LNCaP clone FGC (cell line): ENCODE data around the gene STXBP5.

Experiments used
- DNase-seq: peaks from one replicate; pipeline ENCODE4 v3.0.0-alpha.2; 2011; ENCODE audit warnings: low read depth
- H3K4me3 ChIP-seq: 2 replicates; pipeline ENCODE4 v1.5.1; 2011; ENCODE audit warnings: mild to moderate bottlenecking, low read depth, low read length, control low read depth
- CTCF ChIP-seq: IDR thresholded peaks from 2 replicates; pipeline ENCODE4 v1.5.1; 2012; ENCODE audit warnings: mild to moderate bottlenecking; ENCODE audit not compliant: control insufficient read depth, insufficient read depth; ENCODE audit errors: extremely low read depth

The STXBP5 gene

GRCh38 chr6:147429794-147430193 is 225.6 kb downstream of the STXBP5 start:
- no peak for TF ChIP-seq CTCF
- DNase-seq: no peak
- no peak overlapping the region for H3K4me3 ChIP-seq

DNA sequence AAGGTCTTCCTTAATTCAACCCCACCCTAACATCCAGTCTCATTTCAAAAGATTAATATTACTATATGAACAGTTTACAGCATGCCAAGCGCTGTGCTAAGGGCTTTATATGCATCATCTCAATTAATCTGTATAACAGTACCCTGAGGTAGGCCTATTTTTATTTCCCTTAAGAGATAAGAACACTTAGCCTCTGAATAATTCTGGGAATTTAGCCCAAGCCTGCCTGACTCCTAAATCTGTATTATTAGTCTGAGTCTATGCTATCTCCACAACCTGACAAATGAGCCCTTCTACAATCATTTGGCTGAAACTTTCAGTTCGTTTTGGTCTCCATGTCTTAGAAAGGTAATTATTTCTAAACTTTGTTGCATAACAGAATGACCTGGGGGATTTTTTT is 226.6 kb downstream of the STXBP5 start:
- no peak overlapping the region for H3K4me3 ChIP-seq
- DNase-seq: no peak
- TF ChIP-seq CTCF: no peak

GRCh38 chr6:147434076-147434475 is 229.9 kb downstream of the STXBP5 start:
- no peak overlapping the region for H3K4me3 ChIP-seq
- TF ChIP-seq CTCF: no peak
- DNase-seq: no peak

DNA sequence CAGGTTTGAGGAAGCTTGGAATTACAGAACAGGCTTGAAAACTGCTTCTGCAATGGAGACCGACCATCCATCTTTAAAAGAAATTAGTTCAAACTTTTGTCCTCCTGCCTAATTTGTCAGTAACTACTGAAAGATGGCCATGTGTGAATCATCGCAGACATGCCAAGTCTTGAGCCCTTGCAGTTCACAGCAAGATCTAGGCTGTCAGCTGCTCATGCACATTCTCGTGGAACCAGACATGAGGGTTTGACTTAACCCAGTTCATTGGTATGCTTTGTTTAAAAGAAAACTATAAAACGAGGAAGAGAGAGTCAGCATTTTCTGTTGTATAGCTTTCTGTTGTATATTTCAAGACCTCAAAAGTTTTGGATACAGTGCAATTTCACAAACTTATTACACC is 230.3 kb downstream of the STXBP5 start:
- H3K4me3 ChIP-seq: no peak overlapping the region
- DNase-seq: no peak
- TF ChIP-seq CTCF: no peak

GRCh38 chr6:147437615-147438014 is 233.4 kb downstream of the STXBP5 start:
- no peak for DNase-seq
- H3K4me3 ChIP-seq: no peak overlapping the region
- no peak for TF ChIP-seq CTCF

DNA sequence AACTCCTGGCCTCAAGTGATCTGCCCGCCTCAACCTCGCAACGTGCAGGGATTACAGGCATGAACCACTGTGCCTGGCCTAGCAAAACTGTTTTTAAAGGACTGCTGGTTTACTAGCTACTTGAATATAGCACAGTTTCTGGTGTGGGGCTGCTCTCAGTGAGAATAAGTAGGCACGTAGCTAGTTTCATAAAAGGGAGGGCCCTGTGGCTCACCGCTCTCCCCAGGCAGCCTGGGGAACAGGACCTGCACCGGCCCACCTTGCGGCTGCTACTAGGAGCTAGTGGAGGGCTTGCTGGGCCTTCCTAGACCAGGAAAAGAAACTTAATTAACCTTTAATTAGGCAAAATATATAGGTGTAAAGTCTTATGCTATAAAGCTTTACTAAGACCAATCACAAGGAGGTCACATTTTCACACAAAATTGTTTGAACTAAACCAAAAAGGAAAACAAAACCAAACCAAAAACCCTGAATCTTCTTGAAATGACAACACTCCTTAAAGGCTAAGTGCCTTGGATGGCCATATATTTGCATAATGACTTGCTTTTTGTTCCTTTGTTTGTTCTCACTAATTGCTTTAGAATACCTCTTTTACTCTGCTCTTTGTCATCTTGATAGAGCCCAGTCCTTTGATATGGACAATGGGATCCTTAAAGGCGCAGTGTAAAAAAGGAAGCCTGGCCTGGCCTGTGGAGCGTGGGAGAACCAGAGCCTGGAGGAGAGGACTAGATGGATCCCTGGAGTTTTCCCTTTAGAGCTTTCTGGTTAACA is 234.7 kb downstream of the STXBP5 start:
- TF ChIP-seq CTCF: no peak
- no peak for DNase-seq
- H3K4me3 ChIP-seq: no peak overlapping the region
